Measurements from ENCODE around the gene IRF1. TPM values are rescaled to one million over a fixed set of nuclear protein-coding genes. Genes with fewer than 3 reads are reported as not detected.
"Not testable (repeated sequence)": the region's sequence is repeated elsewhere in the genome, so short reads cannot be mapped to it uniquely, and the experiment has no call there.

IRF1 gene
- 31.7 and 36.1 TPM in 2 replicates for total RNA-seq (2014; rRNA removed; shearing (Covaris generic))

GRCh38 chr5:132490484-132491367 lies at the start of gene IRF1:
Gene IRF1 (minus strand): TSS chr5:132490773. CDS start chr5:132489478, 1,295 bp downstream.
- DNase-seq (ENCODE audit: low read depth), result peak; percentile 97

- no peak for DNase-seq (ENCODE audit: low read depth)
Observed at GRCh38 chr5:132540149-132540548, 49.6 kb upstream of the IRF1 start.

- DNase-seq (ENCODE audit: low read depth), result no peak
Observed at GRCh38 chr5:132539716-132540115, 49.1 kb upstream of the IRF1 start.

GRCh38 chr5:132530946-132531345 lies 40.4 kb upstream of the IRF1 start:
- no peak for DNase-seq (ENCODE audit: low read depth)

- DNase-seq (ENCODE audit: low read depth), result no peak
Observed at GRCh38 chr5:132528866-132529634, 38.5 kb upstream of the IRF1 start.

GRCh38 chr5:132528021-132528420 lies 37.4 kb upstream of the IRF1 start:
- no peak for DNase-seq (ENCODE audit: low read depth)

- no peak for DNase-seq (ENCODE audit: low read depth)
Observed at GRCh38 chr5:132526974-132527564, 36.5 kb upstream of the IRF1 start.

- peak; percentile 73 for DNase-seq (ENCODE audit: low read depth)
Observed at GRCh38 chr5:132526290-132526973, 35.9 kb upstream of the IRF1 start.

GRCh38 chr5:132525299-132525724 lies 34.7 kb upstream of the IRF1 start:
- DNase-seq (ENCODE audit: low read depth), result no peak

- DNase-seq (ENCODE audit: low read depth), result not testable (repeated sequence)
Observed at GRCh38 chr5:132524877-132525276, 34.3 kb upstream of the IRF1 start.

- DNase-seq (ENCODE audit: low read depth), result not testable (repeated sequence)
Observed at GRCh38 chr5:132522067-132522466, 31.5 kb upstream of the IRF1 start.

GRCh38 chr5:132513618-132514336 lies 23.2 kb upstream of the IRF1 start:
- not testable (repeated sequence) for DNase-seq (ENCODE audit: low read depth)

- peak; percentile 94 for DNase-seq (ENCODE audit: low read depth)
Observed at GRCh38 chr5:132510076-132510475, 19.5 kb upstream of the IRF1 start.

GRCh38 chr5:132506094-132506692 lies 15.6 kb upstream of the IRF1 start:
- DNase-seq (ENCODE audit: low read depth), result peak; percentile 95

GRCh38 chr5:132505641-132506040 lies 15.1 kb upstream of the IRF1 start:
- no peak for DNase-seq (ENCODE audit: low read depth)

- DNase-seq (ENCODE audit: low read depth), result no peak
Observed at GRCh38 chr5:132504746-132505145, 14.2 kb upstream of the IRF1 start.

GRCh38 chr5:132503244-132503643 lies 12.7 kb upstream of the IRF1 start:
- DNase-seq (ENCODE audit: low read depth), result no peak

GRCh38 chr5:132501961-132502931 lies 11.7 kb upstream of the IRF1 start:
- DNase-seq (ENCODE audit: low read depth), result no peak

- no peak for DNase-seq (ENCODE audit: low read depth)
Observed at GRCh38 chr5:132501629-132501956, 11.0 kb upstream of the IRF1 start.

All from M059J (cell line).